ACC112 (cell line): ENCODE data around the gene PPP3R1.

Experiments
- H2AFZ ChIP-seq: fragments of 200-600 bp; sonication (generic); one replicate; pipeline ENCODE4 v1.6.0; 2017; ENCODE audit warnings: antibody characterized with exemption, low read length; ENCODE audit not compliant: unreplicated experiment
- H3K27ac ChIP-seq: fragments of 200-600 bp; sonication (generic); 2 replicates; pipeline ENCODE4 v1.5.1; 2014; ENCODE audit warnings: low read depth, mild to moderate bottlenecking, antibody characterized with exemption, low read length, moderate library complexity
- H3K27me3 ChIP-seq: fragments of 200-600 bp; sonication (generic); 2 replicates; pipeline ENCODE4 v1.6.1; 2014; ENCODE audit warnings: mild to moderate bottlenecking, antibody characterized with exemption, low read length, moderate library complexity, mixed read lengths; ENCODE audit not compliant: insufficient read depth
- H3K36me3 ChIP-seq: fragments of 200-600 bp; sonication (generic); 2 replicates; pipeline ENCODE4 v1.6.1; 2016; ENCODE audit warnings: mild to moderate bottlenecking, antibody characterized with exemption, low read length, moderate library complexity, mixed read lengths; ENCODE audit not compliant: insufficient read depth
- H3K4me1 ChIP-seq: fragments of 200-600 bp; sonication (generic); one replicate; pipeline ENCODE4 v1.6.1; 2016; ENCODE audit warnings: low read length, mixed read lengths; ENCODE audit not compliant: insufficient read depth, unreplicated experiment, control insufficient read depth
- H3K4me3 ChIP-seq: fragments of 200-600 bp; sonication (generic); 2 replicates; pipeline ENCODE4 v1.5.1; 2014; ENCODE audit warnings: mild to moderate bottlenecking, low read depth, low read length
- H3K79me2 ChIP-seq: fragments of 200-600 bp; sonication (generic); one replicate; pipeline ENCODE4 v1.6.0; 2016; ENCODE audit warnings: low read length; ENCODE audit not compliant: control insufficient read depth, unreplicated experiment, insufficient read depth

The PPP3R1 gene

DNA sequence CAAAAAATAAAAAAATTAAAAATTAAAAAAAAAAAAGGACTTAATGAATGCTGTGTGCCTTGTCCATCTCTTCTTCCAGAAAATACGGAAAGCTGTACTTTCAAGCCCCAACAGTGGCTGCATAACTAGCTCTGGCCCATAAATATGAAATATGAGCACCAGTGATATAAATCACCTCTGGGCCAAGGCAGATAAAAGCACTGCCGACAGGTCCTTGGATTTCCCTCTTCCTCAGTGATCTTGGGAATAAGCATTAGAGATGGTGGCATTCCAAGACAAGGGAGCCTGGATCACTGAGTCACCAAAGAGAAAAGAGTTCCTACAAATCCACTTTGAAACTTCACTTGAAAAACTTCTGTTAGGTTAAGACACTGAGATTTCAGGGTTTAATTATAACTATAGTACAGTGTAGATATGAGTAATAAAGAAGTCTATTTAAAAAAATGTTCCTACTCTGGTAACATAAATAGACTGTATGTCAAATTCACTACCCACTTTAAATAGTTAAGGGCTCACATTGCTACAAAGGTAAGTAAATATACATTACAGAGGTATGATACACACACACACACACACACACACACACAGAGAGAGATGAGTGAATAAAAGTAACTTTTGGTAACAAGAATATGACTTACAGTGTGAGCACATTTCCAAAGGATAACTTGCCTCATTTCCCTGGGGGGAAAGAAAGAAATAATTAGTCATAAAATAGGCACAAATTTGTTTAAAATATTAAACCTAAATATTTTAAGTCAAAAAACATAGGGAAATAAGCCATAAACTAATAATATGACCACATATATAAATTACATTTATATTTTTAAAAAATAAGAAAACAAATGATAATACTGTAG is 35.6 kb downstream of the PPP3R1 start:
- Histone ChIP-seq H2AFZ (no peak overlapping the region), H3K36me3 (peaks cover 14% of the 10 kb centered on the region), H3K4me3 (no peak overlapping the region), H3K27ac (peak overlapping the region; percentile 42), H3K4me1 (peaks cover 27% of the 10 kb centered on the region), H3K27me3 (no peaks in the 10 kb centered on the region), H3K79me2 (peaks cover 97% of the 10 kb centered on the region)

DNA sequence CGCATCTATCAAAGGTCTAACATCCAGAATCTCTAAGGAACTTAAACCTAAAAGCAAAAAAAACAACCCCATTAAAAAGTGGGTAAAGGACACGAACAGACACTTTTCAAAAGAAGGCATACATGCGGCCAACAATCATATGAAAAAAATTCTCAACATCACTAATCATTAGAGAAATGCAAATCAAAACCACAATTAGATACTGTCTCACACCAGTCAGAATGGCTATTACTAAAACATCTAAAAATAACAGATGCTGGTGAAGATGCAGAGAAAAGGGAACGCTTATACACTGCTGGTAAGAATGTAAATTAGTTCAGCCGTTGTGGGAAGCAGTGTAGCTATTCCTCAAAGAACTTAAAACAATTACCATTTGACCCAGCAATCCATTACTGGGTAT is 38.0 kb downstream of the PPP3R1 start:
- H3K27me3 ChIP-seq = no peaks in the 10 kb centered on the region
- H3K4me1 ChIP-seq = peaks cover 25% of the 10 kb centered on the region
- peaks cover 95% of the 10 kb centered on the region for H3K79me2 ChIP-seq
- no peak overlapping the region for H3K27ac ChIP-seq
- H3K36me3 ChIP-seq = peaks cover 9% of the 10 kb centered on the region
- H3K4me3 ChIP-seq = no peak overlapping the region
- no peak overlapping the region for H2AFZ ChIP-seq

DNA sequence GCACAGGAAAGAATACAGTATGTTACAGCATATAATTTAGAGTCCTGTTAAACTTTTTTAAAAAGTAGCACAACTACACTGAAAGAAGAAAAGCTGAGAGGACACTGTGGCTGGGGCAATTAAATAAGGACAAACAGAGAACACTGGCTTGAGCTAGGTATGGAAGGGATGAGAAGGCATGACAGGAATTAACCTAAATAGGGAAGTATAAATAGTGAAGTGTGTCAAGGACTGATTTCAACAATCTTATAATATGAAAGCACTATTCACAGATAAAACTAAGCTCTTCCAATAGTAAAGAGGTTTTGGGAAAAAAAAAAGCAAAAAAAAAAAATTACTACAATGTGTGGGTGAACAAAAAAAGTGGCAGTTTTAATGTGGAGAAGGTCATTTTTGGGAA is 45.5 kb downstream of the PPP3R1 start:
- Histone ChIP-seq H3K4me1 (no peaks in the 10 kb centered on the region), H3K79me2 (peaks cover 79% of the 10 kb centered on the region), H3K27ac (no peak overlapping the region)

DNA sequence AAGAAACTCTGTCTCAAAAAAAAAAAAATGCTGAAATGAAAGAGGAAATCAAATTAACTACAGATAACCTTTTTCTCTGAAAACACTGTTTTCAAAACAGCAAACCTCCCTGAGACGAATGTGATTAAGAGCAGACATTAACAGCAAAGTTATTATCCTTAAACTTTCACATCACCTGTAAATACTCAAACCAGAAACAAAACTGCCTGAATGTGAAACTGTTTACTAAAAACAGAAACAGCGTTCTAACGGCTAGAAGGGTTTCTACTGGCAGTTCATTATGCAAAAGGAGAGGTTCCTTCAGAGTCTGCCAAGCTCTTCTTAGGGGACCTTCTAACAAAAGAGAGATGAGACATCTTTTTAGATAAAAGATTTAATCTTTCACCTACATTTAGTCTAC is 48.7 kb downstream of the PPP3R1 start:
- H3K27ac ChIP-seq = no peak overlapping the region
- no peaks in the 10 kb centered on the region for H3K27me3 ChIP-seq
- H2AFZ ChIP-seq = no peak overlapping the region
- H3K4me1 ChIP-seq = peaks cover 7% of the 10 kb centered on the region
- H3K4me3 ChIP-seq = no peak overlapping the region
- H3K36me3 ChIP-seq = no peaks in the 10 kb centered on the region
- peaks cover 86% of the 10 kb centered on the region for H3K79me2 ChIP-seq

More for the DNA sequence above, 45.5 kb downstream of the PPP3R1 start:
- Histone ChIP-seq H3K27me3 (no peaks in the 10 kb centered on the region), H2AFZ (no peak overlapping the region), H3K36me3 (no peaks in the 10 kb centered on the region; the same call in 1 of the 2 replicates), H3K4me3 (no peak overlapping the region)

DNA sequence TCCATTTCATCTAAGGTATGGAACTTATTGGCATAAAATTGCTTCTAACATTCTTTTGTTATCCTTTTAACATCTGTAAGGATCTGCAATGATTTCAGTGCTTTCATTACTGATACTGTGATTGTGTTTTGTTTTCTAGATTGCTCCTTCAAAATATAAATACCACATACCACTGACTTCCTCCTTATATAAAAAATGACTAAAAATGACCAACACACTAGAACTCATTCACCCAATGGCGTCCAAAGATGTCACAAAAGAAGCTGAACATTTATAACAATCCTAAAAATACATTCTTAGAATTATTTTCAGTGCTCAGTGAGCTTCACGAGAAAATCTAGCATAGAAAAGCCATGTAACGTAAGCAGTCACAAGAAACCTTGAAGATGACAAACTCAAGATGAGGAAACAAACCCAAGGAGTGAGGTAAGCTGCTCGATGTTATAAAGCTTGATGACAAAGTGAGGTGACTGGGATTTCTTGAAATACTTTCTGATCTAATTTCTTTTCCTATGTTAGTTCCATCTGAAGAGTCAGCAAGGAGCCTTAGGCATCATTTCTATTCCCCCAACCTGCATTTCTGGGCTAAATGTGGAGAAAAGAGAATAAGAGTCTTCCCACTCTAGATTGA is 52.1 kb downstream of the PPP3R1 start:
- H3K36me3 ChIP-seq = no peaks in the 10 kb centered on the region
- H2AFZ ChIP-seq = no peak overlapping the region
- H3K79me2 ChIP-seq = peaks cover 83% of the 10 kb centered on the region
- H3K4me1 ChIP-seq = peaks cover 20% of the 10 kb centered on the region
- no peak overlapping the region for H3K27ac ChIP-seq
- H3K4me3 ChIP-seq = no peak overlapping the region
- H3K27me3 ChIP-seq = no peaks in the 10 kb centered on the region

DNA sequence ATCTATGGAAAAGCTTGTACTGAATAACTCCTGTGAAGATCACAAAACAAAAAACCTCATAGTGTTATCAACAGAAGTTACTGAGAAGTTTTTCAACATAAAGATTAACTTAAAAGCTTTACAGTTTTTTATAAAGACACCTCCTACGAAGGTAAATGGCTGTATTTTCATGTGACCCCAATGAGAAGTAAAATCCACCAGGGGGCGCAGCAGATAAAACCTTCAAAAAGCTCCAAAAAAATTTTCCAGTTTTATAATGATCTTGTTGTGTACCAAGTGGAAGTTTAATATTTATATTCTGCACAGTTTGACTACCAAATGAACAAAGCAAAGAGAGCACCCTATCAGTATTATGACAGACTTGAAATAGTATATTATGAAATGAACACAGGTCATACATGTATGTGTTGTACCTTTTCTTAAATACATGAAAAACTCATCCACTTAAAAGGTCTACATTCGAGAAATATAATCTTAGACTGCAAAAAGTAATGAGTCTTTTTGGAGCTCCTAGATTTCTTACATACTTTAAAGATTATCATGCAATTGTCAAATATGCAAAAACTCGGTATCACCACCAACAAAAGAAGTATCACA is 56.1 kb downstream of the PPP3R1 start:
- Histone ChIP-seq H3K4me3 (no peak overlapping the region), H2AFZ (no peak overlapping the region), H3K27me3 (no peaks in the 10 kb centered on the region), H3K27ac (peak overlapping the region; percentile 80), H3K4me1 (peaks cover 51% of the 10 kb centered on the region), H3K79me2 (peaks cover 87% of the 10 kb centered on the region), H3K36me3 (no peaks in the 10 kb centered on the region)

DNA sequence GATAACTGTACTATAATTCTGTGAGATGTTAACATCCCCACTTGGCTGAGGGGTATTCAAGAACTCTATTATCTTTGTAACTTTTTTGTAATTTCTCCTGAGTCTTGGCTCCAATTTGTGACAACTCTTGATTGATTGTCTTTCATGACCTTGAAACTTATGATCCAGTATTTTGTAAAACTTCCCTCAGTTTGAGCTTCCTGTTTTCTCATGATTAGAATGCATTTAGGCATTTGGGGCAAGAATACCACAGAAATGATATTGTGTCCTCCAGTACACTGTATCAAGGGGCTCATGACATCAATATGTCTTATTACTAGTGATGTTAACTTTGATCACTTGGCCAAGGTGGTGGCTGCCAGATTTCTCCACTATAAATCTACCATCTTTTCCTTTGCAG is 57.2 kb downstream of the PPP3R1 start:
- Histone ChIP-seq H3K4me3 (peak overlapping the region; percentile 2; the same call in 1 of the 2 replicates), H3K27me3 (no peaks in the 10 kb centered on the region), H3K79me2 (peaks cover 86% of the 10 kb centered on the region), H3K4me1 (peaks cover 54% of the 10 kb centered on the region), H3K27ac (peak overlapping the region; percentile 80), H3K36me3 (no peaks in the 10 kb centered on the region), H2AFZ (no peak overlapping the region)

DNA sequence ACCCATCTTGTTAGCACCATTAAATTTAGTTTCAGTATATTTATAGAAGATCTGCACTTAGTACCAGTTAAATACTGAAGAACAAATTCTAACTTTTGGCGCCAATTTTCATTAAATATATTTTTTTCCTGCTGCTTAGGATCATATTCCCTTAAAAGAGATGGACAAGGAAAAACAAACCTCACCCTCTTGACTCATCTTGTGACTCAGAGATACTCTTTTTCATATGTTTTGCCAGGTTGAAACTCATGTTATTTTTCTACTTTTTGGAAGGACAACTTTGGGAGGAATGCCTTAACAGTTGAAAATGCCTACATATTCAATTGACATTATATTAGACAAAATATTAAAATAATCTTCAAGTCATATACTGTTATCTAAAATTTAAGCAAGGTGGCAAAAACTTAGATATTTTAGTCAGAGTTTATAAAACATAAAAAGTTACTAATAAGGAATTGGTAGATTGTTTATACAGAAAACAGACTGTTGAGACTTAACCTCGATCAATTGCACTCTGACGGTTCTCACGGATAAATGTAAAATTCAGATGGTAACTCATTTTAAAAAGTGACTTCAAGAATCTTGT is 58.5 kb downstream of the PPP3R1 start:
- Histone ChIP-seq H3K4me3 (peak overlapping the region; percentile 45), H3K27ac (peak overlapping the region; percentile 80), H2AFZ (no peak overlapping the region), H3K36me3 (no peaks in the 10 kb centered on the region), H3K4me1 (peaks cover 54% of the 10 kb centered on the region), H3K27me3 (no peaks in the 10 kb centered on the region), H3K79me2 (peaks cover 83% of the 10 kb centered on the region)

GRCh38 chr2:68193144-68193543 is 59.2 kb downstream of the PPP3R1 start:
- peaks cover 54% of the 10 kb centered on the region for H3K4me1 ChIP-seq
- no peaks in the 10 kb centered on the region for H3K27me3 ChIP-seq
- H3K79me2 ChIP-seq = peaks cover 86% of the 10 kb centered on the region
- peak overlapping the region; percentile 80 for H3K27ac ChIP-seq
- peak overlapping the region; percentile 45 for H3K4me3 ChIP-seq
- no peaks in the 10 kb centered on the region for H3K36me3 ChIP-seq
- H2AFZ ChIP-seq = no peak overlapping the region

DNA sequence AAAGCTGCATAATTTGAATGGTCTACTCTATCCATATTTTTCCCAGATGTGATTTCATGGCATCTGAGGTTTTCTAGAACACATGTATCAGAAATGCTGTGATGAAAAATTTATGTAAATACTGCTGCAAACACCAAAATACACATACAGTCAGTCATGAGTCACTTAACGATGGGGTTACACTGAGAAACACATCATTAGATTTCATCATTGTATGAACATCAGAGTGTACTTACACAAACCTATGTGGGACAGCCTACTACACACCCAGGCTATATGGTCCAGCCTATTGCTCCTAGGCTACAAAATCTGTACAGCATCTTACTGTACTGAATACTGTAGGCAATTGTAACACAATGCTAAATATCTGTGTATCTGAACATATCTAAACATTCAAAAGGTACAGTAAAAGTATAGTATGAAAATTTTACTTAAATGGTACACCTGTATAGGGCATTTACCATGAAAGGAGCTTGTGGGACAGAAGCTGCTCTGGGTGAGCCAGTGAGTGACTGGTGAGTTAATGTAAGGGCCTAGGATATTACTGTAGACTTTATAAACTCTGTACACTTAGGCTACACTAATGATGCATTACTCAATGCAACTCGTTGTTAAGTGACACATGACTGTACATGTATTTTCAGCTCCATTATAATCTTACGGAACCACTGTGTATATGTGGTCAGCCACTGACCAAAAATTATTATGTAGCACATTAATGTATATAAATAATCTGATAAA is 61.2 kb downstream of the PPP3R1 start:
- peaks cover 87% of the 10 kb centered on the region for H3K79me2 ChIP-seq
- H3K27me3 ChIP-seq = no peaks in the 10 kb centered on the region
- H3K36me3 ChIP-seq = peaks cover 3% of the 10 kb centered on the region
- H3K4me3 ChIP-seq = no peak overlapping the region
- peaks cover 50% of the 10 kb centered on the region for H3K4me1 ChIP-seq
- H3K27ac ChIP-seq = peak overlapping the region; percentile 67
- H2AFZ ChIP-seq = no peak overlapping the region
